GM19455 (cell line): Measurements from ENCODE around the gene PRAMEF18.
"Not testable (repeated sequence)": the region's sequence is repeated elsewhere in the genome, so short reads cannot be mapped to it uniquely, and the experiment has no call there.

ENCODE experiments used
- ATAC-seq: cut with Tn5 transposase; IDR thresholded peaks from one replicate; pipeline ENCODE4 v1.9.1; 2021; ENCODE audit not compliant: unreplicated experiment

PRAMEF18 gene, protein sequence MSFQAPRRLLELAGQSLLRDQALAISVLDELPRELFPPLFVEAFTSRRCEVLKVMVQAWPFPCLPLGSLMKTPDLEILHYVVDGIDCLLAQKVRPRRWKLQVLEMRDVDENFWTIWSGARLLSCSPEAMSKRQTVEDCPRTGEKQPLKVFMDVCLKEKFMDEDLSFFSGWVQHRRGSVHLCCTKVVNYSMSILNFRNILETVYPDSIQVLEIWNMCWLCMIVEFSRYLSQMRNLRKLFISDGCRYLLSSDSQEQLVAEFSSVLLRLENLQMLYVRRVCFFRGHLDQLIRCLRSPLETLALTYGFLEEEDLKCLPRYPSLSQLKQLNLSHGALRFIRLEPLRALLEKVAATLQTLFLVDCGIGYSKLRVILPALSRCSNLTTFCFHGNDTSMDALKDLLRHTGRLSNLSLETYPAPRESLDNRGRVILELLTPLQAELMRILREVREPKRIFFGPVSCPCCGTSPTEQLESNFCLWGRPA

DNA sequence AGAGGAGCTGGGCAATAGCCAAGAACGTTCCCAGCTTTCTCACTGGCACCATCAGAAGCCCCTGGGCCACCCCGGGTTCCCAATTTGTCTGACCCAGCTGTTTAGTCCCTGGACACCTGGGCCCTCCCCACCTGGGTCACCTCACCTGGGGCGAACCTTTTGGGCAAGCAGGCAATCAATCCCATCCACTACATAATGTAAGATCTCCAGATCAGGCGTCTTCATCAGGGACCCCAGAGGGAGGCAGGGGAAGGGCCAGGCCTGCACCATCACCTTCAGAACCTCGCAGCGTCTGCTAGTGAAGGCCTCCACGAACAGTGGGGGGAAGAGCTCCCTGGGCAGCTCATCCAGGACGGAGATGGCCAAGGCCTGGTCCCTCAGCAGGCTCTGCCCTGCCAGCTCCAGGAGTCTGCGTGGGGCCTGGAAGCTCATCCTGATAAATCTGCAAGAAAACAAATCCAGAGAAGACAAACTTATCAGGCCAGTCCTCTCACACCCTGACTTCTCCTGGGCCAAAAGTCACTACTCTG lies at the start of gene PRAMEF18:
Gene PRAMEF18, minus strand, starts transcription at position 480 of the 530 bp plus-strand sequence. Its CDS starts 48 bp downstream, at position 432.
- ATAC-seq = not testable (repeated sequence)

DNA sequence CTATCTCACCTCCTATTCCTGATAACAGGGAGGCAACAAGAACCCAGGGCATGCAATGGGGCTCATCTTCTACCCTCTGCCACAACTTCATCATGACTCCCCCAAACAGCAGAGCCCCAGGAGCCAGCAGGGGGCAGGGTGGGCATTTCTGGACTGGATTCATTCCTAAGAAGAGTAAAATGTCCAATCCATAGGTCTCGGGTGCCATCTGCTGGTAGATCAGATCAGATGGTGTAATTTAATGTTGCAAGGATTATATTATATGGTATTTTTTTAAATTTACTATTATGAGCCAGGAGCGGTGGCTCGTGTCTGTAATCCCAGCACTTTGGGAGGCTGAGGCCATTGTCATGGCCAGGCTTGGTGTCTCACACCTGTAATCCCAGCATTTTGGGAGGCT lies 39.2 kb upstream of the PRAMEF18 start:
- ATAC-seq = not testable (repeated sequence)

DNA sequence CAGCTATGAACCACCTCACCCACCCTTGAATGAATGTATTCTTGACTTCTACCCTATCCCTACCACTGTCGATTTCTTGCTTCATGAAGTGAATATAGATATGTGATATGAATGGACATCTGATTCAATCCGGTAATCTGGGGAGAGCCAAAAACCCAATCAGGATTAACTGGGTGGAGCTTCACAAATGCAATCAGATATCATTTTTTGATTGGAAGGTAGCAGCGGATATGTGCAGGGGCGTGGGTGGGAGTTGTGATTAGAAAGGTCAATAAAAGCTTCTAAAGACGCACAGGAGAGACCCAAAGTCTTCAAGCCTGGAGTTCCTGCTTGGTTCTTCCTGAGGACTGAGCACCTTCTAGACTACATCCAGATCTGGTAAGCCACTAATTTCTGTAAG lies 27.9 kb upstream of the PRAMEF18 start, which contains the start of gene PRAMEF5:
Gene PRAMEF5, plus strand, starts transcription at position 301 of the 400 bp plus-strand sequence. CDS start 5,071 bp downstream, outside the sequence.
- ATAC-seq = not testable (repeated sequence)

DNA sequence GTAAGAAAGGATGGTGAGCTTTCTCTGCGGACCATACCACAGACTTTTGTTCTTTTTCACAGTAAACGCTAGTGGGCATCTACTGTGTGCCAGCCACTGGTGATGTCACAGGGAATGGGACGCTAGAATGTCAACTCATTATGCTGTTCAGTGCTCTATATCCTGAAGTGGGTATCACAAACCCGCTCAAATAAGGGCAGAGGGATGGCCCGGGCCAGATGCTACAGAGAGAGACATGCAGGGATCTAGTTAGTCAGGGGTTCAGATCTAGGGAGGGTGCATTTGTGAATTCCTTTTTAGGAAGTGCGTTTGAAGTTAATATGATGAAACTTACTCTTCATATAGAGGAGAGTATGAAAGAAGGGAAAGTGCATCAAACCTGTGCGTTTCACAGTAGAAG lies 21.2 kb upstream of the PRAMEF18 start:
- not testable (repeated sequence) for ATAC-seq

DNA sequence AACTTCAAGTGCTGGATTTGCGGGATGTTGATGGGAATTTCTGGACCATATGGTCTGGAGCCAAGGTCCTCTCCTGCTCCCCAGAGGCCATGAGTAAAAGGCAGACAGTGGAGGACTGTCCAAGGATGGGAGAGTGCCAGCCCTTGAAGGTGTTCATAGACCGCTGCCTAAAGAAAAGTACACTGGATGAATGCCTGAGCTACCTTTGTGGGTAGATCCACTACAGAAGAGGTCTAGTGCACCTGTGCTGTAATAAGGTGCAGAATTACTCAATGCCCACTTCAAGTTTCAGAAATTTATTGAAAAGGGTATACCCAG lies 20.6 kb upstream of the PRAMEF18 start:
- ATAC-seq = not testable (repeated sequence)

DNA sequence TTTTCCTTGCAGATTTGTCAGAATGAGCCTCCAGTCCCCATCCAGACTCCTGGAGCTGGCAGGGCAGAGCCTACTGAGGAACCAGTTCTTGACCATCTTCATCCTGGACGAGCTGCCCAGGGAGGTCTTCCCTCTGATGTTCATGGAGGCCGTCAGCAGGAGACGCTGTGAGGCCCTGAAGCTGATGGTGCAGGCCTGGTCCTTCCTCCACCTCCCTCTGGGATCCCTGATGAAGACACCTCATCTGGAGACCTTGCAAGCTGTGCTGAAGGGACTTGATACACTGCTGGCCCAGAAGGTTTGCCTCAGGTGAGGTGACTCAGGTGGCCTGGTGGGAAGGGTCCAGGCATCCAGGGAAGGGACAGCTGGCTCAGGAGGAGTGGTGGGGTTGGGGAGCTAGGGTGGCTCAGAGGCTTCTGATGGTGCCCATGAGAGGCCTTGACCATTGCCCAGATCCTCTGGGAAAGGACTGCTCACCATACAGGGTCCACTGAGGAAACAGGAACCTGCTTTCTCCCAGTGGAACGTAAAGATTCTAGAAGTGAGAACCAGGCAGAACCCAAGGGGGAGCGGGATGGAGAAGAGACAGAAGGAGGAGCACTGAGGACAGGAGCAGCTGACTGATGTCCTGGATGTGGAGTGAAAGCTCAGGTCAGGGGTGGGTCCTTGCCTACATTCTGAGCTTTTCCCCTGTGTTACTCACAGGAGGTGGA lies 20.0 kb upstream of the PRAMEF18 start:
- not testable (repeated sequence) for ATAC-seq

DNA sequence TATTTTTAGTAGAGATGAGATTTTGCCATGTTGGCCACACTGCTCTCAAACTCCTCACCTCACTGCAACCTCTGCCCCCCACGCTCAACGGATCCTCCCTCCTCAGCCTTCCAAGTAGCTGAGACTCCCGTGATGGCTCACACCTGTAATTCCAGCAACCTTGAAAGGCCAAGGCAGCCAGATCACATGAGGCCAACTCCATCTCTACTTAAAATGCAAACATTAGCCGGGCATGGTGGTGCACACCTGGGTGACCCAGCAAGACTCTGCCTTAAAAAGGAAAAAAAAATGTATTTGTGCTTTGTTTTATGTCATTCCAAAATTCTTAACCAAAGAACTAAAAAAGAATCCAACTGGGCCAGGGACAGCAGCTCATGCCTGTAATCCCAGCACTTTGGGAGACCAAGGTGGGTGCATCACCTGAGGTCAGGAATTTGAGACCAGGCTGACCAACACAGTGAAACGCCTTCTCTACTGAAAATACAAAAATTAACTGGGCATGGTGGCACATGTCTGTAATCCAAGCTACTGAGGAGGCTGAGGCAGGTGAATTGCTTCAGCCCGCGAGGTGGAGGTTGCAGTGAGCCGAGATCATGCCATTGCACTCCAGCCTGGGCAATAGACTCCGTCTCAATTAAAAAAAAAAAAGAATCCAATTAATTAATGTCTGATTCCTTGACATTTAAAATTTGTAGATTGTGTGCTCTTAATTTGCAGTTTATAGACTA lies 17.7 kb upstream of the PRAMEF18 start:
- not testable (repeated sequence) for ATAC-seq

DNA sequence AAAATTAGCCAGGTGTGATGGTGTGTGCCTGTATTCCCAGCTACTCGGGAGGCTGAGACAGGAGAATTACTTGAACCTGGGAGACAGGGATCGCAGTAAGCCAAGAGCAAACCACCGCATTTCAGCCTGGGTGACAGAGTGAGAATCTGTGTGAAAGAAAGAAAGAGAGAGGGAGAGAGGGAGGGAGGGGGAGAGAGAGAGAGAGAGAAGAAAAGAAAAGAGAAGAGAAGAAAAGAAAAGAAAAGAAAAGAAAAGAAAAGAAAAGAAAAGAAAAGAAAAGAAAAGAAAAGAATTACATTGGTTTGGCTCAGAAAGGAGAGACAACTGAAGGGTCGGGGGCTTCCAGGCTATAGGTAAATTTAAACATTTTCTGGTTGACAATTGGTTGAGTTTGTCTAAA lies 13.7 kb upstream of the PRAMEF18 start:
- not testable (repeated sequence) for ATAC-seq

DNA sequence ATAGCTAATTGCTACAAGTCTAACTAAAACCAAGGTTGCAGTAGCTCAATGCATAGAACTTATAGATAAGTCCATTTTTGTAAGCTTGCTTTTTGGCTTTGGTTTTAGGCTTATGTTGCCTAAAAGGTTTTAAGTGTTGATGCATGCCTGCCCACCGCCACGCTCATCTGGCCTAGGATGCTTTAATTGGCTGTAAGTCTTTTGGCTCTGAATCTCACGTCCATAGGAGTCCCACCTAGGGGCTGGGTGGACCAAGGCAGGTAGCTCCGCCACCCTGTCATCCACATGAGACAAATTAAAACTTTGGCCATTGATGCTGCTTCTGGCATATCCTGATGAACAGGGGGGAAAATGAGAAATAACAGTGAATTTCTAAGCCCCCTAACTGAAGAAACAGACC lies 11.6 kb upstream of the PRAMEF18 start:
- ATAC-seq = not testable (repeated sequence)

DNA sequence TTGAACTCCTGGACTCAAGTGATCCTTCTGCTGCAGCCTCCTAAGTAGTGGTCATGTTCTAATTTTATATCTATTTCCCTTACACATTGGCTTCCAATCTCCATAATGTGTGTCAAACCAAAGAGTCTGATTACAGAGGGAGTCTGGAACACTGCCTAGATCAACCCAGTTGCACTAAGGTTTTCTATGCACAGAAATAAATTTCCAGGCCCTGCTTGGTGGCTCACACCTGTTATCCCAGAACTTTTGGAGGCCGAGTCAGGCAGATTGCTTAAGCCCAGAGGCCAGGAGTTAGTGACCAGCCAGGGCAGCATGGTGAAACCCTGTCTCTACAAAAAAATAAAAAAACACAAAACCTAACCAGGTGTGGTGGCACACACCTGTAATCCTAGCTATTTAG lies 8.1 kb upstream of the PRAMEF18 start:
- ATAC-seq = not testable (repeated sequence)

DNA sequence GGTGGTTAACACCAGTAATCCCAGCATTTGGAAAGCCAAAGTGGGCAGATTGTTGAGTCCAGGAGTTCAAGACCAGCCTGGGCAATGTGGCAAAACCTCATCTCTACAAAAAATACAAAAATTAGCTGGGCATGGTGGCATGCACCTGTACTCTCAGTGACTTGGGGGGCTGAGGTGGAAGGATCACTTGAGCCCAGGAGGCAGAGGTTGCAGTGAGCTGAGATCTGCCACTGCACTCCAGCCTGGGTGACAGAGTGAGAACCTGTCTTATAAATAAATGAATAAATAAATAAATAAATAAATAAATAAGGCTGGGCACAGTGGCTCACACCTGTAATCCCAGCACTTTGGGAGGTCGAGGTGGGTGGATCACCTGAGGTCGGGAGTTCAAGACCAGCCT lies 6.1 kb upstream of the PRAMEF18 start:
- not testable (repeated sequence) for ATAC-seq

DNA sequence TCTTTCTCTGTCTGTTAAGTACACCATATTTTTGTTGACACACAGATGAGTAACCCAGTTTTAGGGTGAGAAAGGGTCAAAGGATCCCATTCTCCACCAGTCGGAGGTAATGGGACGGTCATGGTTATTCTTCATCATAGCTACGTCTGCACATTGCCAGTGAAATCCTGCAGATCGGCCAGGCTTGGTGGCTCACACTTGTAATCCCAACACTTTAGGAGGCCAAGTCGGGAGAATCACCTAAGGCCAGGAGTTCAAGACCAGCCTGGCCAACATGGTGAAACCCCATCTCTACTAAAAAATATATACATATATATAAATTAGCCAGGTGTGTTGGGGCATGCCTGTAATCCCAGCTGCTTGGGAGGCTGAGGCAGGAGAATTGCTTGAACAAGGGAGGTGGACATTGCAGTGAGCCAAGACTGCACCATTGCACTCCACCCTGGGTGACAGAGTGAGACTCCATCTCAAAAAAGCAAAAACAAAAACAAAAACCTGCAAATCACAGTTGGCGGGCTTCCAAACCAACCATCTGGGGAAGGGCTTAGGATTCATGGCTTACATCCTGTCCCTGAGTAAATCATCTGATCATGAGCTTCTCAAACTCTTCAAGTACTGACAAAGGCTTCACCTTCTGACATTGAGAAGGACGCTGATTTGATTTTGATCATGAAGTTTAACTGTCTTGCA lies 5.3 kb upstream of the PRAMEF18 start:
- ATAC-seq = not testable (repeated sequence)

DNA sequence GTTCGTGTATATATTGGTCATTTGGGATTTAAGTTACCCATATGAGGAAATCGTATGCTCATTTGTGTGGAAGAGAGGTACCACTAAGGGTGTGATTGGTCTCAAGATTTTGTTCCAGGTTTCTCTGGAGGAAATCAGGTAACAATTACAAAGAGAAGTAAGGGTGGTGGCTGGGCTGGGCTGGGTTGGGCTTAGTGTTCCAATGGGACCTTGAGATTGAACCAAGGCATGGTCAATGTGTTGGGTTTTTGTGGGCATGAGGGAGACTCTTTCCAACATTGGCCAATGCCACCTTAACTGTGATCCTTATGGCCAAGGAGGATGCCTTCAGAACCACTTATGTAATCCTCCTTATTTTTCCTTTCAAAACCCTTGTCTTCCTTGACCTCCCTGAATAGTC lies 4.6 kb upstream of the PRAMEF18 start:
- ATAC-seq = not testable (repeated sequence)

DNA sequence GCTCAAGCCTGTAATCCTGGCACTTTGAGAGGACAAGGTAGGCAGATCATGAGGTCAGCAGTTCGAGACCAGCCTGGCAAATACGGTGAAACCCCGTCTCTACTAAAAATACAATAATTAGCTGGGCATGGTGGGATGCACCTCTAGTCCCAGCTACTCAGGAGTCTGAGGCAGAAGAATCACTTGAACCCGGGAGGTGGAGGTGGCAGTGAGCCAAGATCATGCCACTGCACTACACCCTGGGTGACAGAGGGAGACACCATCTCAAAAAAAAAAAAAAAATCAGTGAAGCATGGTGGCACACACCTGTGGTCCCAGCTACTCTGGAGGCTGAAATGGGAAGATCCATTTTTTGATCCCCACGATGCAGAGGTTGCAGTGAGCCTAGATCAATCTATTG lies 4.1 kb upstream of the PRAMEF18 start:
- not testable (repeated sequence) for ATAC-seq

DNA sequence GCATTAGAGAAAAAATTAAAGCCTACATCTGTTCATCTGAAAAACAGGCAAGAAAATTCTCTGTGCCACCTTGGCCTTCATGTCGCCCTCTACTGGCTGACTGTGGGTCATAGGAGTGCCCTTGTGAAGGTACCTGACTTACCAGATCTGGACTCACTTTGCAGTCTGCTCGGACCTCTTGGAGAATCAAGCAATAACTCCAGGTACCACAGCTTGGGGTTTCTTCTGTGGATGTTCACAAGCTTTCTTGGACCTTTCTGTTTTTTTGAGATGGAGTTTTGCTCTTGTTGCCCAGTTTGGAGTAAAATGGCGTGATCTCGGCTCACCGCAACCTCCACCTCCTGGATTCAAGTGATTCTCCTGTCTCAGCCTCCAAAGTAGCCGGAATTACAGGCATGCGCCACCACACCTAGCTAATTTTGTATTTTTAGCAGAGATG lies 2.4 kb upstream of the PRAMEF18 start:
- ATAC-seq = no peak

DNA sequence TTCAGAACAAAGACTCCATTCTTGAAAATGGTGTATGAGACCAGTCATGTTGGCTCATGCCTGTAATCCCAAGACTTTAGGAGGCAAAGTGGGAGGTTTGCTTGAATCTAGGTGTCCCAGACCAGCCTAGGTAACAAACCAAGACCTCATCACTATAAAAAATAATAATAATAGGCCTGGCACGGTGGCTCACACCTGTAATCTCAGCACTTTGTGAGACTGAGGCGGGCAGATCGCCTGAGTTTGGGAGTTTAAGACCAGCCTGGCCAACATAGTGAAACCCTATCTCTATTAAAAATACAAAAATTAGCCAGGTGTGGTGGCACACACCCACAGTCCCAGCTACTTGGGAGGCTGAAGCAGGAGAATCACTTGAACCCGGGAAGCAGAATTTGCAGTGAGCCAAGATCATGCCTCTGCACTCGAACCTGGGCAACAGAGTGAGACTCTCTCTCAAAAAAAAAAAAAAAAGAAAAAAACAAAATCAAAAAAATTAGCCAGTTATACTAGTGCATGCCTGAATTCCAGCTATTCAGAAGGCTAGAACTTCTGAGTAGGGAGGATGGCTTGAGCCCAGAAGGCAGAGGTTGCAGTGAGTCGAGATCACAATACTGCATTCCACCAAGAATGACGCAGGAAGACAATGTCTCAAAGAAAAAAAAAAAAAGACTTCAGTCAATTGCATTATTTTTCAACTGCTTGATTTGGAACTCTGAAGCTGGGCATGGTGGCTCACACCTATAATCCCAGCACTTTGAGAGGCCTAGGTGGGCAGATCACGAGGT lies 1.5 kb upstream of the PRAMEF18 start:
- ATAC-seq = not testable (repeated sequence)

DNA sequence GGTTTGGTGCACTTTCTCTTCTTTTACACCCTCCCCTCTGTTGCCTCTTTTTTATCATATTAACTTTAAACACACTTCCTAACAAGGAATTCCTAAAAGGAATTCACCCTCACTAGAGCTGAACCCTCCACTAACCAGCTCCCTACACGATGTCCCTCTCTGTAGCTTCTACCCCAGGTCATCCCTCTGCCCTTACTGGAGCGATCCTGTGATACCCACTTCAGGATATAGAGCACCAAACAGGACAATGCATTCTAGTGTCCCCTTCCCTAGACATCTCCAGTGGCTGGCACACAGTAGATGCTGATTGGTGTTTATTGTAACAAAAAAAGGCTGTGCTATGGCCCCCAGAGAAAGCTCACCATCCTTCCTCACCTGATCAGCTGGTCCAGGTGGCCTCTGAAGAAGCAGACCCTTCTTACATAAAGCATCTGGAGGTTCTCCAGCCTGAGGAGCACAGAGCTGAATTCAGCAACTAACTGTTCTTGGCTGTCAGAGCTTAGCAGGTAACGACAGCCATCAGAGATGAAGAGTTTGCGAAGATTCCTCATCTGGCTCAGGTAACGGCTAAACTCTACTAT lies 1.4 kb downstream of the PRAMEF18 start:
- no peak for ATAC-seq

DNA sequence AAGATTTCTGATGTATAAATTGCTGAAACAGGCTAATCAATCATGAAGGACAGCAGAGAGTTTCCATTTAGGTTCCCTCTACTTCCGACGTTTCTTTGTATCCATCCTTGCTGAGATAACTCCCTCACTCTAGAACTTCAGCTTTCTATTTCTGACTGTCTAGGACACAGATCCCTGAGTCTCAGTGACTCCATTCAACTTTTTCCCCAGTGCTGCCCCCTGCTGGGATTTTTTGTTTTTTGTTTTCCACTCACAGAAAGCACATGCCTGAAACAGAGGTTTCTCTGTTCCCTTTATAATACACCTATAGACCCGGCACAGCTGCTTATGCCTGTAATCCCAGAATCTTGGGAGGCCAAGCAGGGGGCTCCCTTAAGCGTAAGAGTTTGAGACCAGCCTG lies 3.2 kb downstream of the PRAMEF18 start:
- ATAC-seq = not testable (repeated sequence)

DNA sequence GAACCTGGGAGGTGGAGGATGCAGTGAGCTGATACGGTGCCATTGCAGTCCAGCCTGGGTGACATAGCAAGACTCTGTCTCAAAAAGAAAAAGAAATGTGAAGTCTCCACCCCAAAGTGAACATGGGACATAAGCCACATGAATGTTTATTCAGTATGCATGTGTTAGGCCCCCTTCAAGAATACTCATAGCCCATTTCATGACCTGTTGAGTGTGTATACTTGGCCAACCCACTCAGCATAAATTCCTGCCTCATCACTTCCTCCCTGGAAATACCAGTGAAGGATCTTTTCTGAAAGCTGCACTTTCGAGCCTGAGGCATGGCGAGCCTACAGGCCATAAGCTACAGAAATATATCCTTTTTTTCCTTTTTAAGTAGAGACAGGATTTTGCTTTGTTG lies 6.8 kb downstream of the PRAMEF18 start:
- ATAC-seq = not testable (repeated sequence)
